ENCODE data around the gene HNRNPR. TPM values are rescaled to one million over a fixed set of nuclear protein-coding genes. Genes with fewer than 3 reads are reported as not detected.

HNRNPR gene
- total and polyA plus RNA-seq, 2 donors (not counting 3 experiments of a cell fraction or from before 2014, with no cell fraction given) = 111 to 171 TPM

DNA sequence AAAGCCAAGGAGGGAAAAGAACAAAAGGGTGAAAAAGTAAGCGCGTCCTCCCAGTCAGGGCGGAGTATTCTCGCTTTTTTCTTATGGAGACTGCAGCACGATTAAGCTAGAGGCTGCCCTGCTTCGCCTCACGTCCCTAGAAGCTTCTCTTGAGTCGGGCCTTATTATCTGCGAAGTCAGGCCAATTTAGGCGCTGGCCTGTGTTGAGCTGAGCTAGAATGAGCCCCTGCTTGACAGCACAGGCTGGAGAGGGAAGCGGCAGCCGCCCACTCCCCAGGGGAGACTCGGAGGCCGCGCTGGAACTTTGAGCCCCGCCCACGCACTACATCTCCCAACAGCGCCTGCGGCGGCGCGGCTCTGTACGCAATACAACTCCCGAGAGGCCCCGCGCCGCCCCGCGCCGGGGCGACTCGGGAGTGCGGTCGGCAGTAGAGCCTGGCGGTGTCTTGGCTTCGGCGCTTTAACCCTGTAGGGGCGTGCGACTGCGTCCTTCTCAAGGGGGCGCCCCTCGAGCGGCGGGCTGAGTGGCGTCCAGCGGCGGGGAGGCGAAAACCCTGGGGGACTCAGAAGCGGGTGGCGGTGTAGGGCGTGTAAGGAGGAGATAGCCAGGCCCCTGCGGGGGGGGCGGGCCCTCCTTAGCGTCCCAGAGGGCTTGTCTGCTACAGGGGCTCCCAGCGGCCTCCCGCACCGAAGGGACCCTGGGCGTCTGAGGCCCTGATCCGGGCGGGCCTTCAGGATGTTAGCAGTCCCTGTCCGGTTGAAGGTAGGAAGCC is 24.7 kb upstream of the HNRNPR start:
- no peaks in the 10 kb centered on the region for H4K20me1 ChIP-seq (replicated peaks; ENCODE audit: control insufficient read depth, extremely low read depth, insufficient read depth, low read length)
- H3K9me3 ChIP-seq (replicated peaks; ENCODE audit: control insufficient read depth, insufficient read depth, low read length) = no peaks in the 10 kb centered on the region
- BruUV-seq (replicated peaks) = no TSS peak
- CTCF ChIA-PET = interaction anchor here (0.7 to 2.9 kb wide), 13 partner anchors 16 to 171 kb away, joined by 3 to 30 read pairs (median 5); partner anchors contain the start of genes ASAP3 and HNRNPR
- POLR2A ChIA-PET = interaction anchor here (1.0 to 1.5 kb wide), 5 partner anchors 9 to 27 kb away, joined by 3 to 28 read pairs (median 5); partner anchors contain the start of gene HNRNPR
- peak overlapping the region; percentile 90 for H2AFZ ChIP-seq (ENCODE audit: low read depth, low read length)
- H3K27me3 ChIP-seq (ENCODE audit: control insufficient read depth in 2 of 2, insufficient read depth in 2 of 2, low read length in 2 of 2) = no peaks in the 10 kb centered on the region
- H3K27ac ChIP-seq (ENCODE audit: insufficient read depth, low read depth, low read length) = peak overlapping the region; percentile 82
- H3K9ac ChIP-seq (replicated peaks; ENCODE audit: extremely low read depth, insufficient read depth, low read length) = peak overlapping the region; percentile 82
- DNase-seq (ENCODE audit: low read depth, low spot score) = peak; percentile 90
- peak overlapping the region; percentile 85 for H3K4me2 ChIP-seq (ENCODE audit: insufficient read depth, low read length)
- TF ChIP-seq, protein P1, sequence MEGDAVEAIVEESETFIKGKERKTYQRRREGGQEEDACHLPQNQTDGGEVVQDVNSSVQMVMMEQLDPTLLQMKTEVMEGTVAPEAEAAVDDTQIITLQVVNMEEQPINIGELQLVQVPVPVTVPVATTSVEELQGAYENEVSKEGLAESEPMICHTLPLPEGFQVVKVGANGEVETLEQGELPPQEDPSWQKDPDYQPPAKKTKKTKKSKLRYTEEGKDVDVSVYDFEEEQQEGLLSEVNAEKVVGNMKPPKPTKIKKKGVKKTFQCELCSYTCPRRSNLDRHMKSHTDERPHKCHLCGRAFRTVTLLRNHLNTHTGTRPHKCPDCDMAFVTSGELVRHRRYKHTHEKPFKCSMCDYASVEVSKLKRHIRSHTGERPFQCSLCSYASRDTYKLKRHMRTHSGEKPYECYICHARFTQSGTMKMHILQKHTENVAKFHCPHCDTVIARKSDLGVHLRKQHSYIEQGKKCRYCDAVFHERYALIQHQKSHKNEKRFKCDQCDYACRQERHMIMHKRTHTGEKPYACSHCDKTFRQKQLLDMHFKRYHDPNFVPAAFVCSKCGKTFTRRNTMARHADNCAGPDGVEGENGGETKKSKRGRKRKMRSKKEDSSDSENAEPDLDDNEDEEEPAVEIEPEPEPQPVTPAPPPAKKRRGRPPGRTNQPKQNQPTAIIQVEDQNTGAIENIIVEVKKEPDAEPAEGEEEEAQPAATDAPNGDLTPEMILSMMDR (IDR thresholded peaks at IDR 0.05; ENCODE audit: extremely low read depth in 1 of 2, insufficient read depth in 1 of 2, low read depth in 1 of 2, low read length in 2 of 2) = peak in 1 of 2 donors; percentile 43
- peak; percentile 87 for TF ChIP-seq POLR2AphosphoS5 (IDR thresholded peaks at IDR 0.05; ENCODE audit: insufficient read depth, low read depth, low read length)
- peak; percentile 96 for TF ChIP-seq POLR2A (IDR thresholded peaks at IDR 0.05; ENCODE audit: low read depth, low read length)
- TF ChIP-seq FOS (IDR thresholded peaks at IDR 0.05; ENCODE audit: borderline replicate concordance, insufficient read depth, low read length) = no peak
- no peaks in the 10 kb centered on the region for H3K9me1 ChIP-seq (replicated peaks; ENCODE audit: control insufficient read depth, extremely low read depth, insufficient read depth, low read length)
- H3K79me2 ChIP-seq (ENCODE audit: control insufficient read depth, insufficient read depth, low read length) = peaks cover 8% of the 10 kb centered on the region
- dilution Hi-C loops (cut with MboI; ENCODE audit: extremely low pct_ligation_motif_present, low sequenced_read_pairs) = no loop called here
- peaks cover 2 to 4% of the 10 kb centered on the region in 2 experiments for H3K36me3 ChIP-seq (ENCODE audit: control insufficient read depth in 2 of 2, extremely low read depth in 1 of 2, insufficient read depth in 2 of 2, low read length in 2 of 2)
- peaks cover 32% of the 10 kb centered on the region for H3K4me1 ChIP-seq (ENCODE audit: control insufficient read depth, extremely low read depth, insufficient read depth, low read length)
- FAIRE-seq = peak; percentile 68
- intact Hi-C loops (cut with micrococcal nuclease) = loop anchor here (1.0 to 2.0 kb wide), 4 partner anchors 24 to 172 kb away; partner anchors contain the start of genes ASAP3 and HNRNPR
- peak overlapping the region; percentile 47 to 93 (median 70) for H3K4me3 ChIP-seq (replicated peaks in 1 of 3; ENCODE audit: insufficient read depth in 1 of 3, low read depth in 1 of 3, low read length in 3 of 3)

Measured in endothelial cell of umbilical vein (primary cell).